Liver (tissue), 9 donors: ENCODE measurements around the gene TMEM273. TPM values are rescaled to one million over a fixed set of nuclear protein-coding genes. Genes with fewer than 3 reads are reported as not detected.

Experiments used
- DNase-seq: peaks from one replicate; pipeline ENCODE4 v3.0.0-alpha.2; 2017; ENCODE audit warnings: low spot score
- H3K27ac ChIP-seq, 2 donors: one replicate each; pipeline ENCODE4 v1.7.0; 2013; ENCODE audit warnings: inconsistent platforms in 2 of 2, low read length in 2 of 2, control low read depth in 1 of 2, low read depth in 1 of 2, mild to moderate bottlenecking in 1 of 2
- H3K27me3 ChIP-seq, 4 donors: one replicate each; pipeline versions ENCODE4 v1.6.1 to v1.7.0; 2013; ENCODE audit warnings: low read length in 3 of 4, inconsistent platforms in 1 of 4, mild to moderate bottlenecking in 1 of 4, moderate library complexity in 1 of 4; ENCODE audit not compliant: control insufficient read depth in 4 of 4, insufficient read depth in 4 of 4
- H3K36me3 ChIP-seq, 4 donors: one replicate each; pipeline versions ENCODE4 v1.6.1 to v1.7.0; 2013; ENCODE audit warnings: low read length in 3 of 4, mild to moderate bottlenecking in 3 of 4, low read depth in 1 of 4, moderate library complexity in 1 of 4; ENCODE audit not compliant: control insufficient read depth in 4 of 4, insufficient read depth in 3 of 4
- H3K4me1 ChIP-seq, 4 donors: one replicate each; pipeline versions ENCODE4 v1.6.1 to v1.7.0; 2013; ENCODE audit warnings: low read length in 3 of 4, mild to moderate bottlenecking in 3 of 4, moderate library complexity in 1 of 4; ENCODE audit not compliant: control insufficient read depth in 4 of 4, insufficient read depth in 4 of 4
- H3K4me3 ChIP-seq, 3 donors: one replicate each; pipeline versions ENCODE4 v1.6.1 to v1.7.0; 2013; ENCODE audit warnings: low read length in 3 of 3, control low read depth in 1 of 3, low read depth in 1 of 3, mild to moderate bottlenecking in 1 of 3
- H3K9ac ChIP-seq, 2 donors: one replicate each; pipeline ENCODE4 v1.7.0; 2013; ENCODE audit warnings: low read length in 2 of 2, mild to moderate bottlenecking in 2 of 2, moderate library complexity in 2 of 2, control low read depth in 1 of 2, low read depth in 1 of 2
- H3K9me3 ChIP-seq, 4 donors: one replicate each; pipeline versions ENCODE4 v1.6.1 to v1.7.0; 2013; ENCODE audit warnings: low read length in 3 of 4; ENCODE audit not compliant: control insufficient read depth in 4 of 4
- EGR1 ChIP-seq, 2 donors: IDR thresholded peaks; 2 replicates each; pipeline ENCODE4 v1.6.1; 2016 to 2018; ENCODE audit warnings: antibody characterized with exemption in 2 of 2, low read depth in 2 of 2
- FOXA1 ChIP-seq: IDR thresholded peaks from 2 replicates; pipeline ENCODE4 v1.6.1; 2016; ENCODE audit warnings: antibody characterized with exemption
- FOXA2 ChIP-seq: IDR thresholded peaks from 2 replicates; pipeline ENCODE4 v1.6.1; 2016; ENCODE audit warnings: antibody characterized with exemption
- GABPA ChIP-seq, 2 donors: IDR thresholded peaks in 1 of 2; conservative IDR thresholded peaks in 1 of 2; 2 replicates each; pipeline ENCODE4 v1.6.1; 2016; ENCODE audit warnings: antibody characterized with exemption in 2 of 2, mild to moderate bottlenecking in 1 of 2, moderate library complexity in 1 of 2
- HNF4A ChIP-seq, 2 donors: conservative IDR thresholded peaks; 2 replicates each; pipeline ENCODE4 v1.6.1; 2016; ENCODE audit warnings: antibody characterized with exemption in 2 of 2, mild to moderate bottlenecking in 2 of 2
- HNF4G ChIP-seq: IDR thresholded peaks from 2 replicates; pipeline ENCODE4 v1.6.1; 2016; ENCODE audit warnings: antibody characterized with exemption
- JUND ChIP-seq, 2 donors: IDR thresholded peaks; 2 replicates each; pipeline ENCODE4 v1.6.1; 2016; ENCODE audit warnings: antibody characterized with exemption in 2 of 2
- MAX ChIP-seq: IDR thresholded peaks from 2 replicates; pipeline ENCODE4 v1.6.1; 2016; ENCODE audit warnings: antibody characterized with exemption
- NR2F2 ChIP-seq: IDR thresholded peaks from 2 replicates; pipeline ENCODE4 v1.6.1; 2016; ENCODE audit warnings: antibody characterized with exemption
- RAD21 ChIP-seq, 2 donors: IDR thresholded peaks; 2 replicates each; pipeline ENCODE4 v1.6.1; 2016; ENCODE audit warnings: antibody characterized with exemption in 2 of 2, mild to moderate bottlenecking in 2 of 2
- RXRA ChIP-seq, 2 donors: IDR thresholded peaks; 2 replicates each; pipeline ENCODE4 v1.6.1; 2017 to 2018; ENCODE audit warnings: antibody characterized with exemption in 2 of 2, mild to moderate bottlenecking in 1 of 2
- SP1 ChIP-seq: IDR thresholded peaks from 2 replicates; pipeline ENCODE4 v1.6.1; 2018; ENCODE audit warnings: antibody characterized with exemption, mild to moderate bottlenecking
- TAF1 ChIP-seq: conservative IDR thresholded peaks from 2 replicates; pipeline ENCODE4 v1.6.1; 2016; ENCODE audit warnings: antibody characterized with exemption, mild to moderate bottlenecking
- YY1 ChIP-seq: IDR thresholded peaks from 2 replicates; pipeline ENCODE4 v1.6.1; 2016; ENCODE audit warnings: antibody characterized with exemption, mild to moderate bottlenecking
- WGBS: extraction: QIAGEN DNeasy Blood & Tissue Kit; methylation state at CpG from one replicate; pipeline ENCODE4 v1.1.7; 2013; 5-methylcytosine and 5-hydroxymethylcytosine counted together
- polyA plus RNA-seq, 2 donors: library from polyadenylated mRNA; stranded (reverse) in 1 of 2; unstranded in 1 of 2; fragments of 200-250 nt in 1 of 2; fragments of >200 nt in 1 of 2; fragmentation: Nextera tagmentation in 1 of 2; extraction: Ambion mirVana in 1 of 2; gene quantifications; one replicate each; pipeline versions ENCODE4 v1.2.1 to v1.2.3, GENCODE V29; 2013 to 2015
- total RNA-seq, 2 donors: library from RNA; depleted of rRNA; stranded (reverse); fragments of >200 nt; gene quantifications; one replicate each; pipeline ENCODE4 v1.2.3, GENCODE V29; 2014
- TF ChIP-seq, protein P1 (sequence below): fragments of 150-350 bp; IDR thresholded peaks from 2 replicates; pipeline ENCODE4 v1.5.1; 2017; ENCODE audit warnings: improper control_type of control experiment, low read depth, low read length; ENCODE audit not compliant: missing input control
- TF ChIP-seq, protein P2 (sequence below): IDR thresholded peaks from 2 replicates; pipeline ENCODE4 v1.6.1; 2016; ENCODE audit warnings: antibody characterized with exemption, mild to moderate bottlenecking
- TF ChIP-seq, protein P3 (sequence below): IDR thresholded peaks from 2 replicates; pipeline ENCODE4 v1.6.1; 2016; ENCODE audit warnings: antibody characterized with exemption
- TF ChIP-seq, protein P4 (sequence below): IDR thresholded peaks from 2 replicates; pipeline ENCODE4 v1.6.1; 2016; ENCODE audit warnings: antibody characterized with exemption
- donor health status: healthy.
- donor health status: healthy.
- donor health status: healthy.
- donor health status: healthy.
- donor health status: healthy.

The TMEM273 gene
- total and polyA plus RNA-seq, 4 donors: 2.5 to 9.5 (median 4.5) TPM

GRCh38 chr10:49200854-49201253 is 12.7 kb upstream of the TMEM273 start:
- TF ChIP-seq HNF4G: no peak
- TF ChIP-seq, protein P1, sequence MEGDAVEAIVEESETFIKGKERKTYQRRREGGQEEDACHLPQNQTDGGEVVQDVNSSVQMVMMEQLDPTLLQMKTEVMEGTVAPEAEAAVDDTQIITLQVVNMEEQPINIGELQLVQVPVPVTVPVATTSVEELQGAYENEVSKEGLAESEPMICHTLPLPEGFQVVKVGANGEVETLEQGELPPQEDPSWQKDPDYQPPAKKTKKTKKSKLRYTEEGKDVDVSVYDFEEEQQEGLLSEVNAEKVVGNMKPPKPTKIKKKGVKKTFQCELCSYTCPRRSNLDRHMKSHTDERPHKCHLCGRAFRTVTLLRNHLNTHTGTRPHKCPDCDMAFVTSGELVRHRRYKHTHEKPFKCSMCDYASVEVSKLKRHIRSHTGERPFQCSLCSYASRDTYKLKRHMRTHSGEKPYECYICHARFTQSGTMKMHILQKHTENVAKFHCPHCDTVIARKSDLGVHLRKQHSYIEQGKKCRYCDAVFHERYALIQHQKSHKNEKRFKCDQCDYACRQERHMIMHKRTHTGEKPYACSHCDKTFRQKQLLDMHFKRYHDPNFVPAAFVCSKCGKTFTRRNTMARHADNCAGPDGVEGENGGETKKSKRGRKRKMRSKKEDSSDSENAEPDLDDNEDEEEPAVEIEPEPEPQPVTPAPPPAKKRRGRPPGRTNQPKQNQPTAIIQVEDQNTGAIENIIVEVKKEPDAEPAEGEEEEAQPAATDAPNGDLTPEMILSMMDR: no peak
- no peak for TF ChIP-seq FOXA1
- TF ChIP-seq, protein P2, sequence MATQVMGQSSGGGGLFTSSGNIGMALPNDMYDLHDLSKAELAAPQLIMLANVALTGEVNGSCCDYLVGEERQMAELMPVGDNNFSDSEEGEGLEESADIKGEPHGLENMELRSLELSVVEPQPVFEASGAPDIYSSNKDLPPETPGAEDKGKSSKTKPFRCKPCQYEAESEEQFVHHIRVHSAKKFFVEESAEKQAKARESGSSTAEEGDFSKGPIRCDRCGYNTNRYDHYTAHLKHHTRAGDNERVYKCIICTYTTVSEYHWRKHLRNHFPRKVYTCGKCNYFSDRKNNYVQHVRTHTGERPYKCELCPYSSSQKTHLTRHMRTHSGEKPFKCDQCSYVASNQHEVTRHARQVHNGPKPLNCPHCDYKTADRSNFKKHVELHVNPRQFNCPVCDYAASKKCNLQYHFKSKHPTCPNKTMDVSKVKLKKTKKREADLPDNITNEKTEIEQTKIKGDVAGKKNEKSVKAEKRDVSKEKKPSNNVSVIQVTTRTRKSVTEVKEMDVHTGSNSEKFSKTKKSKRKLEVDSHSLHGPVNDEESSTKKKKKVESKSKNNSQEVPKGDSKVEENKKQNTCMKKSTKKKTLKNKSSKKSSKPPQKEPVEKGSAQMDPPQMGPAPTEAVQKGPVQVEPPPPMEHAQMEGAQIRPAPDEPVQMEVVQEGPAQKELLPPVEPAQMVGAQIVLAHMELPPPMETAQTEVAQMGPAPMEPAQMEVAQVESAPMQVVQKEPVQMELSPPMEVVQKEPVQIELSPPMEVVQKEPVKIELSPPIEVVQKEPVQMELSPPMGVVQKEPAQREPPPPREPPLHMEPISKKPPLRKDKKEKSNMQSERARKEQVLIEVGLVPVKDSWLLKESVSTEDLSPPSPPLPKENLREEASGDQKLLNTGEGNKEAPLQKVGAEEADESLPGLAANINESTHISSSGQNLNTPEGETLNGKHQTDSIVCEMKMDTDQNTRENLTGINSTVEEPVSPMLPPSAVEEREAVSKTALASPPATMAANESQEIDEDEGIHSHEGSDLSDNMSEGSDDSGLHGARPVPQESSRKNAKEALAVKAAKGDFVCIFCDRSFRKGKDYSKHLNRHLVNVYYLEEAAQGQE: no peak
- no peak for TF ChIP-seq FOXA2
- TF ChIP-seq, protein P3, sequence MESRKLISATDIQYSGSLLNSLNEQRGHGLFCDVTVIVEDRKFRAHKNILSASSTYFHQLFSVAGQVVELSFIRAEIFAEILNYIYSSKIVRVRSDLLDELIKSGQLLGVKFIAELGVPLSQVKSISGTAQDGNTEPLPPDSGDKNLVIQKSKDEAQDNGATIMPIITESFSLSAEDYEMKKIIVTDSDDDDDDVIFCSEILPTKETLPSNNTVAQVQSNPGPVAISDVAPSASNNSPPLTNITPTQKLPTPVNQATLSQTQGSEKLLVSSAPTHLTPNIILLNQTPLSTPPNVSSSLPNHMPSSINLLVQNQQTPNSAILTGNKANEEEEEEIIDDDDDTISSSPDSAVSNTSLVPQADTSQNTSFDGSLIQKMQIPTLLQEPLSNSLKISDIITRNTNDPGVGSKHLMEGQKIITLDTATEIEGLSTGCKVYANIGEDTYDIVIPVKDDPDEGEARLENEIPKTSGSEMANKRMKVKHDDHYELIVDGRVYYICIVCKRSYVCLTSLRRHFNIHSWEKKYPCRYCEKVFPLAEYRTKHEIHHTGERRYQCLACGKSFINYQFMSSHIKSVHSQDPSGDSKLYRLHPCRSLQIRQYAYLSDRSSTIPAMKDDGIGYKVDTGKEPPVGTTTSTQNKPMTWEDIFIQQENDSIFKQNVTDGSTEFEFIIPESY: no peak
- TF ChIP-seq YY1: no peak
- no peak for TF ChIP-seq RAD21 (IDR thresholded peaks at IDR 0.05)
- TF ChIP-seq TAF1: no peak
- no peak for TF ChIP-seq GABPA (IDR thresholded peaks at IDR 0.05 in 1 of 2, conservative IDR thresholded peaks at IDR 0.05 in 1 of 2)
- no peak for TF ChIP-seq EGR1 (IDR thresholded peaks at IDR 0.05; ENCODE audit: low read depth in 2 of 2)
- TF ChIP-seq NR2F2: no peak
- TF ChIP-seq, protein P4, sequence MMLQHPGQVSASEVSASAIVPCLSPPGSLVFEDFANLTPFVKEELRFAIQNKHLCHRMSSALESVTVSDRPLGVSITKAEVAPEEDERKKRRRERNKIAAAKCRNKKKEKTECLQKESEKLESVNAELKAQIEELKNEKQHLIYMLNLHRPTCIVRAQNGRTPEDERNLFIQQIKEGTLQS: no peak
- TF ChIP-seq RXRA (IDR thresholded peaks at IDR 0.05): no peak
- no peak for TF ChIP-seq MAX
- no peak for TF ChIP-seq HNF4A (conservative IDR thresholded peaks at IDR 0.05)
- TF ChIP-seq SP1: no peak
- TF ChIP-seq JUND (IDR thresholded peaks at IDR 0.05): no peak
- no peak for DNase-seq
- H3K36me3 ChIP-seq: no peaks in the 10 kb centered on the region
- H3K27ac ChIP-seq: no peak overlapping the region
- H3K4me1 ChIP-seq: no peaks in the 10 kb centered on the region
- H3K9ac ChIP-seq: no peak overlapping the region
- no peak overlapping the region for H3K4me3 ChIP-seq
- no peaks in the 10 kb centered on the region for H3K9me3 ChIP-seq
- peaks cover 0 to 2% (median under 1%) of the 10 kb centered on the region in 4 donors for H3K27me3 ChIP-seq
- WGBS: 53% methylated on average over 2 of the region's 2 CpGs
